ENCODE results near the gene EVX2.

DNA sequence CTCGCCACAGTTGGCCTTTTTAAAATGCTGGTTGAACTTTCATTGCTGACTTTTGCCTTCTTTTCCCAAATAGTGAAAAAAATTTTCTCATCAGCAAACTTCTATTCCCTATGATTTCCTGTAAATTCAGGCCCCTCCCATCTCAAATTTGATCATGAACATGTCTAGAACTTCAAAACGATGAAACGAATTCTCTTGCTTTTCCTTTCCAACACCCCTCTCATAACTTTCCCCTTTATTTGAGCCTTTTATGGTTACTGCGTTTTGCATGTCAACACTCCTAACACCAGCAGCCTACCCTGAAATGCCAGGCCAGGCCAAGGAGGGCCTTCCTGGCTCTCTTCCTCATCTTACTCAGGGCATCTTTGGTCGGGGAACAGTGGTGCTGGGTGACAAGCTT is 7.1 kb upstream of the EVX2 start:
- TF ChIP-seq, protein P1, sequence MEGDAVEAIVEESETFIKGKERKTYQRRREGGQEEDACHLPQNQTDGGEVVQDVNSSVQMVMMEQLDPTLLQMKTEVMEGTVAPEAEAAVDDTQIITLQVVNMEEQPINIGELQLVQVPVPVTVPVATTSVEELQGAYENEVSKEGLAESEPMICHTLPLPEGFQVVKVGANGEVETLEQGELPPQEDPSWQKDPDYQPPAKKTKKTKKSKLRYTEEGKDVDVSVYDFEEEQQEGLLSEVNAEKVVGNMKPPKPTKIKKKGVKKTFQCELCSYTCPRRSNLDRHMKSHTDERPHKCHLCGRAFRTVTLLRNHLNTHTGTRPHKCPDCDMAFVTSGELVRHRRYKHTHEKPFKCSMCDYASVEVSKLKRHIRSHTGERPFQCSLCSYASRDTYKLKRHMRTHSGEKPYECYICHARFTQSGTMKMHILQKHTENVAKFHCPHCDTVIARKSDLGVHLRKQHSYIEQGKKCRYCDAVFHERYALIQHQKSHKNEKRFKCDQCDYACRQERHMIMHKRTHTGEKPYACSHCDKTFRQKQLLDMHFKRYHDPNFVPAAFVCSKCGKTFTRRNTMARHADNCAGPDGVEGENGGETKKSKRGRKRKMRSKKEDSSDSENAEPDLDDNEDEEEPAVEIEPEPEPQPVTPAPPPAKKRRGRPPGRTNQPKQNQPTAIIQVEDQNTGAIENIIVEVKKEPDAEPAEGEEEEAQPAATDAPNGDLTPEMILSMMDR (conservative IDR thresholded peaks at IDR 0.05; ENCODE audit: low read depth, low read length), result no peak
- no peak for TF ChIP-seq POLR2A (IDR thresholded peaks at IDR 0.05; ENCODE audit: low read depth, low read length)
- TF ChIP-seq RFX5 (IDR thresholded peaks at IDR 0.05; ENCODE audit: low read depth, low read length), result no peak
- TF ChIP-seq RAD21 (IDR thresholded peaks at IDR 0.05; ENCODE audit: low read length), result no peak
- TF ChIP-seq, protein P2, sequence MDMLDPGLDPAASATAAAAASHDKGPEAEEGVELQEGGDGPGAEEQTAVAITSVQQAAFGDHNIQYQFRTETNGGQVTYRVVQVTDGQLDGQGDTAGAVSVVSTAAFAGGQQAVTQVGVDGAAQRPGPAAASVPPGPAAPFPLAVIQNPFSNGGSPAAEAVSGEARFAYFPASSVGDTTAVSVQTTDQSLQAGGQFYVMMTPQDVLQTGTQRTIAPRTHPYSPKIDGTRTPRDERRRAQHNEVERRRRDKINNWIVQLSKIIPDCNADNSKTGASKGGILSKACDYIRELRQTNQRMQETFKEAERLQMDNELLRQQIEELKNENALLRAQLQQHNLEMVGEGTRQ (IDR thresholded peaks at IDR 0.05; ENCODE audit: low read depth, low read length), result no peak

All from IMR-90 (cell line).